Urothelium cell line (cell line): ENCODE measurements around the gene SKIDA1.

ENCODE experiments used
- DNase-seq: peaks from one replicate; pipeline ENCODE4 v3.0.0; 2011; ENCODE audit warnings: low spot score, mixed read lengths
- FAIRE-seq: peaks from 2 replicates; lab custom pipeline; 2011; peaks lifted over from hg19 to GRCh38; lab: Jason Lieb, UNC

Gene SKIDA1

GRCh38 chr10:21529032-21529910 is 3.8 kb upstream of the SKIDA1 start:
- no peak for FAIRE-seq
- DNase-seq: no peak

- DNase-seq (no peak), FAIRE-seq (no peak)
Observed at GRCh38 chr10:21528236-21529031, 3.0 kb upstream of the SKIDA1 start.

- FAIRE-seq (no peak), DNase-seq (no peak)
Observed at GRCh38 chr10:21527598-21528235, 2.2 kb upstream of the SKIDA1 start.

- FAIRE-seq (no peak), DNase-seq (peak; percentile 66)
Observed at GRCh38 chr10:21526860-21527597, 1.5 kb upstream of the SKIDA1 start.

GRCh38 chr10:21526188-21526859 is 842 bp upstream of the SKIDA1 start:
- FAIRE-seq (peak; percentile 61), DNase-seq (peak; percentile 70)

- no peak for DNase-seq
- FAIRE-seq: no peak
Observed at GRCh38 chr10:21524526-21525366, 736 bp downstream of the SKIDA1 start.

- no peak for FAIRE-seq
- no peak for DNase-seq
Observed at GRCh38 chr10:21524131-21524525, 1.4 kb downstream of the SKIDA1 start.

GRCh38 chr10:21523557-21524008 is 1.9 kb downstream of the SKIDA1 start:
- DNase-seq: no peak
- FAIRE-seq: no peak

- no peak for FAIRE-seq
- DNase-seq: no peak
Observed at GRCh38 chr10:21522631-21523406, 2.7 kb downstream of the SKIDA1 start.

GRCh38 chr10:21521751-21522533 is 3.5 kb downstream of the SKIDA1 start:
- DNase-seq: no peak
- no peak for FAIRE-seq

- FAIRE-seq (no peak), DNase-seq (no peak)
Observed at GRCh38 chr10:21520949-21521348, 4.5 kb downstream of the SKIDA1 start.

- FAIRE-seq (no peak), DNase-seq (no peak)
Observed at GRCh38 chr10:21520509-21520908, 5.0 kb downstream of the SKIDA1 start.

- FAIRE-seq (no peak), DNase-seq (no peak)
Observed at GRCh38 chr10:21519941-21520436, 5.5 kb downstream of the SKIDA1 start.

- FAIRE-seq: no peak
- no peak for DNase-seq
Observed at GRCh38 chr10:21519397-21519933, 6.0 kb downstream of the SKIDA1 start.

GRCh38 chr10:21518641-21519396 is 6.7 kb downstream of the SKIDA1 start:
- FAIRE-seq (no peak), DNase-seq (no peak)

- no peak for DNase-seq
- no peak for FAIRE-seq
Observed at GRCh38 chr10:21518149-21518640, 7.3 kb downstream of the SKIDA1 start.
